Naive thymus-derived CD4-positive, alpha-beta T cell (primary cell): Measurements from ENCODE around the gene FBXO31. TPM values are rescaled to one million over a fixed set of nuclear protein-coding genes. Genes with fewer than 3 reads are reported as not detected.

Source experiments
- ATAC-seq: fragments of 150-1000 bp; cut with Tn5 transposase; 2 replicates; pipeline ENCODE4 v1.10.0; 2021; ENCODE audit warnings: mild to moderate bottlenecking, moderate library complexity
- CTCF ChIA-PET: fragments of 350-600 bp; sonication (Branson Sonifier 250); formaldehyde crosslinking; loops from one replicate; lab custom pipeline; 2021; ENCODE audit warnings: antibody characterized with exemption; lab: Charles Lee
- POLR2A ChIA-PET: fragments of 350-600 bp; sonication (Branson Sonifier 250); formaldehyde crosslinking; loops from one replicate; lab custom pipeline; 2021; ENCODE audit warnings: antibody characterized with exemption, inconsistent platforms; lab: Charles Lee
- DNase-seq, 9 donors: peaks; one replicate each; pipeline versions ENCODE4 v3.0.0 to v3.0.0-alpha.2; 2020 to 2022; ENCODE audit warnings: mixed read lengths in 1 of 9
- H3K27ac ChIP-seq: one replicate; pipeline ENCODE4 v1.7.0; 2013; ENCODE audit warnings: mild to moderate bottlenecking, low read depth, low read length, moderate library complexity
- H3K27me3 ChIP-seq, 2 donors: one replicate each; pipeline ENCODE4 v1.7.0; 2013; ENCODE audit warnings: low read length in 2 of 2, mild to moderate bottlenecking in 2 of 2, moderate library complexity in 2 of 2; ENCODE audit not compliant: control insufficient read depth in 2 of 2, insufficient read depth in 2 of 2
- H3K36me3 ChIP-seq, 3 experiments: 1 replicate in 2 of 3; 2 replicates in 1 of 3; pipeline ENCODE4 v1.7.0; 2013; ENCODE audit warnings: low read length in 3 of 3, mild to moderate bottlenecking in 3 of 3, moderate library complexity in 1 of 3; ENCODE audit not compliant: insufficient read depth in 3 of 3, control insufficient read depth in 2 of 3
- H3K4me1 ChIP-seq, 2 donors: one replicate each; pipeline ENCODE4 v1.7.0; 2013; ENCODE audit warnings: low read length in 2 of 2, mild to moderate bottlenecking in 2 of 2, moderate library complexity in 1 of 2; ENCODE audit not compliant: control insufficient read depth in 2 of 2, insufficient read depth in 2 of 2
- H3K4me3 ChIP-seq: 2 replicates; pipeline ENCODE4 v1.7.0; 2013; ENCODE audit warnings: mild to moderate bottlenecking, low read length
- H3K9me3 ChIP-seq, 3 experiments: 1 replicate in 2 of 3; 2 replicates in 1 of 3; pipeline ENCODE4 v1.7.0; 2013; ENCODE audit warnings: low read length in 3 of 3; ENCODE audit not compliant: control insufficient read depth in 2 of 3
- H3K27ac Mint-ChIP-seq, 9 donors: one replicate each; pipeline ENCODE4 v1.8.0; 2020 to 2022; ENCODE audit warnings: mixed read lengths in 9 of 9, mild to moderate bottlenecking in 8 of 9, moderate library complexity in 5 of 9, inconsistent platforms in 2 of 9
- H3K27me3 Mint-ChIP-seq, 5 donors: one replicate each; pipeline ENCODE4 v1.8.0; 2021 to 2022; ENCODE audit warnings: mixed read lengths in 5 of 5, mild to moderate bottlenecking in 1 of 5
- H3K36me3 Mint-ChIP-seq, 5 donors: one replicate each; pipeline ENCODE4 v1.8.0; 2020 to 2022; ENCODE audit warnings: mixed read lengths in 5 of 5, mild to moderate bottlenecking in 3 of 5, inconsistent platforms in 1 of 5
- H3K4me1 Mint-ChIP-seq, 7 donors: one replicate each; pipeline ENCODE4 v1.8.0; 2020 to 2022; ENCODE audit warnings: mixed read lengths in 7 of 7, mild to moderate bottlenecking in 3 of 7, inconsistent platforms in 1 of 7
- H3K4me3 Mint-ChIP-seq, 10 donors: one replicate each; pipeline ENCODE4 v1.8.0; 2020 to 2022; ENCODE audit warnings: mild to moderate bottlenecking in 10 of 10, mixed read lengths in 10 of 10, moderate library complexity in 6 of 10, inconsistent platforms in 2 of 10
- H3K9me3 Mint-ChIP-seq, 11 donors: one replicate each; pipeline ENCODE4 v1.8.0; 2020 to 2022; ENCODE audit warnings: mixed read lengths in 11 of 11, mild to moderate bottlenecking in 4 of 11, inconsistent platforms in 1 of 11, moderate library complexity in 1 of 11
- intact Hi-C, 2 donors: fragments of 100-400 bp; cut with micrococcal nuclease; formaldehyde crosslinking; loops; one replicate each; pipeline ENCODE4 v1.15.1; 2023
- polyA plus RNA-seq, 2 donors: library from polyadenylated mRNA; unstranded; fragments of 300-500 nt; fragmentation: Illumina TruSeq; gene quantifications; one replicate each; pipeline ENCODE4 v1.2.3, GENCODE V29; 2021
- total RNA-seq, 6 experiments: library from RNA in 5 of 6; stranded (reverse) in 5 of 6; gene quantifications; 1 replicate in 5 of 6; 2 replicates in 1 of 6; pipeline ENCODE4 v1.2.3 and lab custom pipeline; 2021 to 2026

The FBXO31 gene
- total and polyA plus RNA-seq, 7 experiments from 2014 or later = 16.8 to 41.9 (median 30.8) TPM

- no peaks in the 10 kb centered on the region for H3K9me3 ChIP-seq
- Mint-ChIP-seq H3K4me3 (no peak overlapping the region), H3K36me3 (no peaks in the 10 kb centered on the region), H3K27me3 (no peaks in the 10 kb centered on the region), H3K27ac (peak overlapping the region in 3 of 9 donors; percentile 32 to 59 (median 39)), H3K9me3 (no peaks in the 10 kb centered on the region), H3K4me1 (peaks cover 0 to 5% (median 4%) of the 10 kb centered on the region in 7 donors)
- peak in 7 of 9 donors; percentile 30 to 49 (median 41) for DNase-seq
- POLR2A ChIA-PET = interaction anchor here (0.6 kb wide), 2 partner anchors 135 to 452 kb away, joined by 3 read pairs; no protein-coding TSS in a partner anchor
- H3K4me3 ChIP-seq = no peak overlapping the region
- intact Hi-C loops = loop anchor here in 1 of 2 donors (1.0 to 2.0 kb wide), 4 partner anchors 21 to 444 kb away; no protein-coding TSS in a partner anchor
- H3K27me3 ChIP-seq = no peaks in the 10 kb centered on the region
- peaks cover 0 to 4% of the 10 kb centered on the region in 2 donors for H3K4me1 ChIP-seq
- H3K36me3 ChIP-seq = peaks cover 0 to 20% (median 0%) of the 10 kb centered on the region in 3 experiments
- peak; percentile 88 for ATAC-seq
- CTCF ChIA-PET = interaction anchor here (0.6 to 1.8 kb wide), 6 partner anchors 7 to 487 kb away, joined by 3 to 6 read pairs (median 4); no protein-coding TSS in a partner anchor
- H3K27ac ChIP-seq = peak overlapping the region; percentile 20
These were observed 58.9 kb downstream of the FBXO31 start for GRCh38 chr16:87324411-87325275.

- H3K4me3 ChIP-seq = no peak overlapping the region
- H3K27ac ChIP-seq = no peak overlapping the region
- Mint-ChIP-seq H3K27ac (no peak overlapping the region), H3K4me1 (peaks cover under 1 to 7% (median 5%) of the 10 kb centered on the region in 7 donors), H3K4me3 (no peak overlapping the region), H3K36me3 (no peaks in the 10 kb centered on the region), H3K9me3 (no peaks in the 10 kb centered on the region), H3K27me3 (no peaks in the 10 kb centered on the region)
- CTCF ChIA-PET = interaction anchor here (0.8 to 1.8 kb wide), 5 partner anchors 8 to 75 kb away, joined by 3 to 6 read pairs (median 3); no protein-coding TSS in a partner anchor
- H3K9me3 ChIP-seq = no peaks in the 10 kb centered on the region
- H3K4me1 ChIP-seq = peaks cover 0 to 4% of the 10 kb centered on the region in 2 donors
- POLR2A ChIA-PET = no interaction called here
- ATAC-seq (no peak), DNase-seq (no peak)
- H3K36me3 ChIP-seq = peaks cover 0 to 13% (median 0%) of the 10 kb centered on the region in 3 experiments
- intact Hi-C loops = loop anchor here in 1 of 2 donors (1.0 to 2.0 kb wide), 4 partner anchors 21 to 445 kb away; no protein-coding TSS in a partner anchor
- H3K27me3 ChIP-seq = no peaks in the 10 kb centered on the region
These were observed 59.7 kb downstream of the FBXO31 start for GRCh38 chr16:87323727-87324410.

- Histone ChIP-seq H3K27me3 (no peaks in the 10 kb centered on the region), H3K4me3 (no peak overlapping the region), H3K9me3 (no peaks in the 10 kb centered on the region), H3K36me3 (peaks cover 0 to 5% (median 0%) of the 10 kb centered on the region in 3 experiments), H3K27ac (no peak overlapping the region), H3K4me1 (peaks cover 6 to 9% of the 10 kb centered on the region in 2 donors)
- peaks cover 0 to 4% (median 0%) of the 10 kb centered on the region in 5 donors for H3K36me3 Mint-ChIP-seq
- ChIA-PET POLR2A (interaction anchor here (1.8 kb wide), 1 partner anchor 65 kb away, joined by 4 read pairs; no protein-coding TSS in a partner anchor), CTCF (interaction anchor here (0.8 to 1.5 kb wide), 5 partner anchors 9 to 313 kb away, joined by 3 to 4 read pairs (median 3); no protein-coding TSS in a partner anchor)
- intact Hi-C loops = no loop called here
- no peaks in the 10 kb centered on the region for H3K9me3 Mint-ChIP-seq
- no peak overlapping the region for H3K27ac Mint-ChIP-seq
- ATAC-seq (no peak), DNase-seq (no peak)
- no peak overlapping the region for H3K4me3 Mint-ChIP-seq
- H3K27me3 Mint-ChIP-seq = no peaks in the 10 kb centered on the region
- H3K4me1 Mint-ChIP-seq = peaks cover 9 to 15% (median 13%) of the 10 kb centered on the region in 7 donors
These were observed 60.5 kb downstream of the FBXO31 start for GRCh38 chr16:87322833-87323726.

GRCh38 chr16:87322360-87322759 is 61.2 kb downstream of the FBXO31 start:
- H3K27ac Mint-ChIP-seq = no peak overlapping the region
- Histone ChIP-seq H3K36me3 (peaks cover 0 to 3% (median 0%) of the 10 kb centered on the region in 3 experiments), H3K9me3 (no peaks in the 10 kb centered on the region), H3K4me1 (peaks cover 11 to 12% of the 10 kb centered on the region in 2 donors), H3K4me3 (no peak overlapping the region), H3K27me3 (no peaks in the 10 kb centered on the region), H3K27ac (no peak overlapping the region)
- intact Hi-C loops = no loop called here
- DNase-seq = no peak
- POLR2A ChIA-PET = interaction anchor here (0.8 to 1.8 kb wide), 2 partner anchors 59 to 66 kb away, joined by 3 to 4 read pairs; no protein-coding TSS in a partner anchor
- no peak overlapping the region for H3K4me3 Mint-ChIP-seq
- no peak for ATAC-seq
- H3K36me3 Mint-ChIP-seq = peaks cover 0 to 6% (median 0%) of the 10 kb centered on the region in 5 donors
- H3K27me3 Mint-ChIP-seq = no peaks in the 10 kb centered on the region
- H3K9me3 Mint-ChIP-seq = peaks cover 0 to under 1% (median 0%) of the 10 kb centered on the region in 11 donors
- H3K4me1 Mint-ChIP-seq = peaks cover 11 to 22% (median 18%) of the 10 kb centered on the region in 7 donors
- CTCF ChIA-PET = interaction anchor here (0.5 to 1.1 kb wide), 3 partner anchors 38 to 314 kb away, joined by 3 to 4 read pairs (median 4); no protein-coding TSS in a partner anchor

GRCh38 chr16:87321336-87322107 is 62.1 kb downstream of the FBXO31 start:
- H3K4me3 ChIP-seq = no peak overlapping the region
- no peaks in the 10 kb centered on the region for H3K27me3 ChIP-seq
- Mint-ChIP-seq H3K27ac (peak overlapping the region in 2 of 9 donors; percentile 7 to 82), H3K36me3 (peaks cover 0 to 6% (median 0%) of the 10 kb centered on the region in 5 donors), H3K4me3 (no peak overlapping the region), H3K27me3 (peaks cover 0 to 2% (median 0%) of the 10 kb centered on the region in 5 donors), H3K9me3 (peaks cover 0 to 5% (median 0%) of the 10 kb centered on the region in 11 donors), H3K4me1 (peaks cover 11 to 26% (median 17%) of the 10 kb centered on the region in 7 donors)
- CTCF ChIA-PET = interaction anchor here (0.5 to 1.1 kb wide), 3 partner anchors 39 to 315 kb away, joined by 3 to 4 read pairs (median 4); no protein-coding TSS in a partner anchor
- peaks cover 11 to 12% of the 10 kb centered on the region in 2 donors for H3K4me1 ChIP-seq
- ATAC-seq (no peak), DNase-seq (no peak)
- no peak overlapping the region for H3K27ac ChIP-seq
- intact Hi-C loops = no loop called here
- H3K36me3 ChIP-seq = peaks cover 0 to 6% (median 0%) of the 10 kb centered on the region in 3 experiments
- H3K9me3 ChIP-seq = no peaks in the 10 kb centered on the region
- POLR2A ChIA-PET = interaction anchor here (0.6 to 1.8 kb wide), 4 partner anchors 26 to 78 kb away, joined by 3 to 4 read pairs (median 3); no protein-coding TSS in a partner anchor
